ES-I3 (cell line): ENCODE data around the gene TMPRSS9.

Source experiments
- H3K36me3 ChIP-seq: 2 replicates; pipeline ENCODE4 v1.6.1; 2013; ENCODE audit warnings: mild to moderate bottlenecking, low read length, control low read depth, moderate library complexity; ENCODE audit not compliant: insufficient read depth
- H3K4me1 ChIP-seq: 2 replicates; pipeline ENCODE4 v1.6.1; 2013; ENCODE audit warnings: mild to moderate bottlenecking, control low read depth, low read length; ENCODE audit not compliant: insufficient read depth
- H3K9ac ChIP-seq: 2 replicates; pipeline ENCODE4 v1.6.1; 2013; ENCODE audit warnings: low read depth, mild to moderate bottlenecking, low read length, moderate library complexity
- H3K9me3 ChIP-seq: 2 replicates; pipeline ENCODE4 v1.6.1; 2013; ENCODE audit warnings: mild to moderate bottlenecking, low read length, moderate library complexity; ENCODE audit not compliant: control insufficient read depth, insufficient read depth

The TMPRSS9 gene

GRCh38 chr19:2440515-2440914, 80.5 kb downstream of the TMPRSS9 start:
- H3K9ac ChIP-seq: no peak overlapping the region
- no peaks in the 10 kb centered on the region for H3K9me3 ChIP-seq
- H3K36me3 ChIP-seq: peaks cover 8% of the 10 kb centered on the region
- no peaks in the 10 kb centered on the region for H3K4me1 ChIP-seq

- no peak overlapping the region for H3K9ac ChIP-seq
- H3K4me1 ChIP-seq: no peaks in the 10 kb centered on the region; the same call in 1 of the 2 replicates
- H3K36me3 ChIP-seq: peaks cover 8% of the 10 kb centered on the region
- no peaks in the 10 kb centered on the region for H3K9me3 ChIP-seq
Measured at GRCh38 chr19:2441096-2441752, 81.2 kb downstream of the TMPRSS9 start.

GRCh38 chr19:2443116-2443784, 83.2 kb downstream of the TMPRSS9 start:
- Histone ChIP-seq H3K9ac (no peak overlapping the region), H3K9me3 (no peaks in the 10 kb centered on the region), H3K36me3 (peaks cover 8% of the 10 kb centered on the region)

DNA sequence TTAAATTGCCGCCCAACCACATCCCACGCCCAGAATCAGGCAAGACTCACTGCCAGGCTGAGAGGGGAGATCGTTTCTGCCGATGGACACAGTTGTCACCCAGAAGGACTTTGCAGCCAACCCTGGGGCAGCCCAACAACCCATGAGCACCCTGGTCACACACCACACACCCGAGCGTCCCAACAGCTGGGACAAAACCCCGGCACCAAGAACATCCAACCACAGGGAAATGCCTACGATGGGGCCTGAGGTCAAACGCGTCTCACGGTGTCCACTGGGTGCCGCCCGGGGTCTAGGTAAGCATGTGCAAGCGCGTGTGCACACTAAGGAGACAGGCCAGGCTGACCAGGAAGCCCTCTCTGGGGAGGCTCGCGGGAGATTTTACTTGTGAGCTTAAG, 83.7 kb downstream of the TMPRSS9 start:
- Histone ChIP-seq H3K9ac (no peak overlapping the region), H3K36me3 (0 out of 2 replicates have a peak, but pooled peaks cover 3% of the 10 kb centered on the region), H3K4me1 (no peaks in the 10 kb centered on the region; the same call in 1 of the 2 replicates), H3K9me3 (no peaks in the 10 kb centered on the region)

More at GRCh38 chr19:2443116-2443784, 83.2 kb downstream of the TMPRSS9 start:
- H3K4me1 ChIP-seq: no peaks in the 10 kb centered on the region; the same call in 1 of the 2 replicates

DNA sequence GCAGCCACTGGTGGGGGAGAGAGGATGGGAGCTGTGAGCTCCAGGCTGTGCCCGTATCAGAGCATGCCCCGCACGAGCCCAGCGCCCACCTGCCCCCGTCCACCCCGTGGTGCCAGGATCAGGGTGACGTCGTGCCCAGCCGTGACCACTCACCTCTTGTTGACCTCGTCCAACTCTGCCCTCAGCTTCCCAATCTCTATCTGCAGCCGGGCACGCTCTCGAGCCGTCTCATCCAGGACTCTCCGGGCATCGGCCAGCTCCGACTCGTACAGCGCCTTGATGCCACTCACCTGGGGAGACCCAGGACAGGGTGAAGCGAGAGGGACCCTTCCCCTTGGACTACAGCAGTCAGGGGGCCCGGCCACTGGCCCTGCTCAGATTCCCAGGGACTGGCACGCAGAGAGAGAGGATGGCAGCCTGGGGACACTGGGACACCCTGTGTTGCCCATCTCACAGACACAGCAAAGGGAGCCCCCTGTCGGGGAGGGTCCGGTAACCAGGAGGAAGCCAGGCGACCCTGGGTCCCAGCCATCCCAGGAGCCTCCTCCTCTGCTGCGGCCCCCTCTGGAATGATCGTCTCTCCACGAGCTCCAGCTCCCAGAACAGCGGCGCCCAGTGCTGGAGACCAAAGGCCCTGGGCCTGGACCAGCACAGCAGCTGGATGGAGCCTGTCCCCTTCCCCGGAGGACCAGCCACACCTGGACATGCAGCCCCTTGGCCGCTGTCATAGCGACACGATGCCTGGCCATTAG, 84.4 kb downstream of the TMPRSS9 start:
- Histone ChIP-seq H3K4me1 (no peaks in the 10 kb centered on the region; the same call in 1 of the 2 replicates), H3K9me3 (no peaks in the 10 kb centered on the region), H3K9ac (no peak overlapping the region), H3K36me3 (0 out of 2 replicates have a peak, but pooled peaks cover 3% of the 10 kb centered on the region)

DNA sequence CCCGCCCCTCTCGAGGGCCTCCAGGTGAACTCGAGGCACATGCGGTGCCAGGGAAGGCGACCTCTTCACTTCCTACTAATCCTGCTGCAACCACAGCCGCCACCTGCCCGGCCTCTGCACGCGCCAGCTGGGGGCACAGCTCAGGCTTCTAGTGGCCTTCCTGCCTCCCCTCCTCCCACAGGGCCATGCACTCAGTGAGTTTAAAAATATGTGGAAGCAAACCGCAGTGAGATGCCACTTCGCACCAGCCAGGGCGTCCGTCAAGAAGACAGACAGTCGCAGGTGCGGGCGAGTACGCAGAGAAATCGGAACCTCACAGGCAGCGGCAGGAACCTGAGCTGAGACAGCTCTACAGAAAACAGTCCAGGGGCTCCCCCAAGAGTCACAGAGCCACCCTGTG, 86.3 kb downstream of the TMPRSS9 start:
- no peaks in the 10 kb centered on the region for H3K9me3 ChIP-seq
- H3K9ac ChIP-seq: no peak overlapping the region
- H3K36me3 ChIP-seq: peaks cover 3% of the 10 kb centered on the region
- H3K4me1 ChIP-seq: no peaks in the 10 kb centered on the region; the same call in 1 of the 2 replicates

- Histone ChIP-seq H3K9me3 (no peaks in the 10 kb centered on the region), H3K4me1 (peaks cover 9% of the 10 kb centered on the region; the same call in 1 of the 2 replicates), H3K36me3 (no peaks in the 10 kb centered on the region; the same call in none of the 2 replicates), H3K9ac (no peak overlapping the region)
Measured at GRCh38 chr19:2449019-2449418, 89.0 kb downstream of the TMPRSS9 start.

GRCh38 chr19:2451138-2451537, 91.1 kb downstream of the TMPRSS9 start:
- peaks cover 11% of the 10 kb centered on the region; the same call in 1 of the 2 replicates for H3K4me1 ChIP-seq
- no peaks in the 10 kb centered on the region for H3K9me3 ChIP-seq
- no peaks in the 10 kb centered on the region; the same call in none of the 2 replicates for H3K36me3 ChIP-seq
- no peak overlapping the region for H3K9ac ChIP-seq

DNA sequence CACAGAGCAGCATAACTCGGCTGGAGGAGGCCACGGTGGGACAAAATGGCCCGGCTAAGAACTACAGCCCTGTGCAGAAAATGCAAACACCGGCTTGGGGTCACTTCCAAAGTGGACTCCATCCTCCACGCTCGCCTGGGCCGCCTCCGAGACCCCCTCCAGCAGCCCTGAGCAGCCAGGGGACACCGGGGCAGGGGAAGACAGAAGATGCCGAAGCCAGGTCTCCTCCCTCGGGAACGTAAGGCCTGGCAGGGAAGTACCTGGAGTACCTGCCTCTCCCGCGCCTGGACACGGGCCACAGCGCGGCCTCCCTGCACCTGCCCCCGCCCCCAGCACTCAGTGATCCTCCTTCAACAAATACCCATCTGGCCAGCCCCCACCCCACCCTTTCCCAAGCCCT, 91.7 kb downstream of the TMPRSS9 start:
- H3K9me3 ChIP-seq: no peaks in the 10 kb centered on the region
- no peaks in the 10 kb centered on the region; the same call in none of the 2 replicates for H3K36me3 ChIP-seq
- no peak overlapping the region for H3K9ac ChIP-seq
- peaks cover 11% of the 10 kb centered on the region; the same call in 1 of the 2 replicates for H3K4me1 ChIP-seq

DNA sequence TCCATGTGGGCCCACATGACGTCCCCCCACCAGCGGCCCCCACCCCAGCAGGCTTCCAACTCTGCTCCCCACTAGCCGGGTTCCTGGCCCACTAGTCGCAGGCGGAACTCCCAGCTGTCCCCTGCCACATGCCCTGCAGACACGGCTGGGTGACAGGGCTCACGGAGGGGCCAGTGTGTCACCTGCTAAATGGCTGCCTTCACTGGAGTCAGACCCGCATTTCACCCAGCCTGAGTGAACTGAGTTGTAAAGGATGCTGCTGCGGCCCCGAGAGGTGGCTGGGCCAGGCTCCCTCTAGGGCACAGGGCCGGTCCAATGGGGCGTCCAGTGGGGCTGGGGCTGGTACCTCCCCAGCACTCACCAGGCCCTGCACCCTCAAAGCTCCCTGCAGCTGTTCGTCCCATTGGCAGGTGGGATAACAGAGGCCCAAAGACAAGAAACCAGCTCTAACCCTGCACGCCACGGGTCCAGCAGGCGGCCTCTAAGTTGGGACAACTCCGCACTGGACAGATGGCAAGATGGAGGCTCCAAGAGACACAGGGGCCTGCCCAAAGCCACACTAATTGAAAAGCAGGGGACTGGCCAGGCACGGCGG, 93.5 kb downstream of the TMPRSS9 start:
- Histone ChIP-seq H3K4me1 (peaks cover 11% of the 10 kb centered on the region; the same call in 1 of the 2 replicates), H3K36me3 (no peaks in the 10 kb centered on the region; the same call in none of the 2 replicates), H3K9ac (no peak overlapping the region)

GRCh38 chr19:2454199-2454961, 94.3 kb downstream of the TMPRSS9 start:
- no peaks in the 10 kb centered on the region for H3K9me3 ChIP-seq
- no peak overlapping the region for H3K9ac ChIP-seq
- H3K36me3 ChIP-seq: no peaks in the 10 kb centered on the region; the same call in none of the 2 replicates
- peaks cover 11% of the 10 kb centered on the region; the same call in 1 of the 2 replicates for H3K4me1 ChIP-seq

More for the DNA sequence above, 93.5 kb downstream of the TMPRSS9 start:
- no peaks in the 10 kb centered on the region for H3K9me3 ChIP-seq

DNA sequence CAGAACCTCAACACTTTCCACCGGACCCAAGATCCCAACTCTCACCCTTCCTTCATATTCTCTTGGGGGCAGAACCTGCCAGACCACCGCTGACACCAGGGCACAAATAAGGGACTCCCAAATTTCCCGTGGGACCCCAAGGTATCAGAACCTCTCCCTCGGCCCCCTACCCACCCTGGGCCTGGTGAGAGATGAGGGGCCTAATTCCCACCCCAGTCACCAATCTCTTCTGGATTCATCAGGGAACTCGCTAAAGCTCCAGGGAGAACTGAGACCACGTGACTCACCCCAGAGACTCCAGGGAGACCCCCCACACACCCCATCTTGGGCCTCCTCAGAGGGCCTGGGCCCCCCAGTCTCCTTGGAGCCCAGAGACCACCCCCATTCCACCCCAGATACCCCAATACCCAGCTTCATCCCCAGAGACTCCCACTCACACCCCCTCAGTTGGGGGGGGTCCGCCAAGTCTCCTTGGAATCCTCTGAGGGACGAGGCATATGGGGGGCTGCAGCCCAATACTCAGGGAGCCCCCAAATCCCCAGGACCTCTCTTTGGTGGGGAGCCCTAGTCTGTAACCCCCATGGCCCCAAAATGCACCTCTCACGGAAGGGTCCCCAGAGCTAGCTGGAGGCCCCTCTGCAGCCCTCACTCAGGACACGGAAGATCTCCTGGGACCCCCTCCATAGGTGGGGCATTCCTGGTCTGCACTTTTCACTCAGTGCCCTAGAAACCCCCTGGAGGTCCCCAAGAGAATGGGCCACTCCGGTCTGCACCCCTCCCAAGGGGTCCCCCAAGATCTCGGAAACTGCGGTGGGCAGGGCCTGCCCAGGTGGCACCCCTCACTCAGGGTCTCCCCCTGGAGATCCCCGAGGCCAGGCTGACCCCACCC, 95.1 kb downstream of the TMPRSS9 start:
- no peaks in the 10 kb centered on the region for H3K9me3 ChIP-seq
- no peaks in the 10 kb centered on the region; the same call in none of the 2 replicates for H3K36me3 ChIP-seq
- peaks cover 11% of the 10 kb centered on the region; the same call in 1 of the 2 replicates for H3K4me1 ChIP-seq
- peak overlapping the region; percentile 82 for H3K9ac ChIP-seq
